ENCODE data around the gene SH3GL2. TPM values are rescaled to one million over a fixed set of nuclear protein-coding genes. Genes with fewer than 3 reads are reported as not detected.

SH3GL2 gene
- total RNA-seq, 2 donors from 2014 or later = 0.78 to 1.3 TPM

GRCh38 chr9:17653947-17654465 lies 75.1 kb downstream of the SH3GL2 start:
- intact Hi-C loops (cut with DNase I) = no loop called here
- TF ChIP-seq CTCF (IDR thresholded peaks at IDR 0.05) (no peak), POLR2A (IDR thresholded peaks at IDR 0.05) (no peak)
- WGBS, 2 donors = 55 to 62% methylated on average over 4 of the region's 4 CpGs
- no peak overlapping the region for H3K27ac ChIP-seq
- no peaks in the 10 kb centered on the region for H3K4me1 ChIP-seq
- ATAC-seq (no peak), DNase-seq (no peak)
- H3K27me3 ChIP-seq = no peaks in the 10 kb centered on the region
- no peaks in the 10 kb centered on the region for H3K9me3 ChIP-seq
- H3K36me3 ChIP-seq (replicated peaks in 1 of 2; ENCODE audit: insufficient read depth in 1 of 2, low read depth in 2 of 2) = no peaks in the 10 kb centered on the region
- no peak overlapping the region for H3K4me3 ChIP-seq

- no peak for ATAC-seq
- no peak overlapping the region for H3K27ac ChIP-seq
- TF ChIP-seq POLR2A (IDR thresholded peaks at IDR 0.05) (no peak), CTCF (IDR thresholded peaks at IDR 0.05) (no peak)
- H3K27me3 ChIP-seq = no peaks in the 10 kb centered on the region
- no peak for DNase-seq
- H3K9me3 ChIP-seq = no peaks in the 10 kb centered on the region
- 42 to 54% methylated on average over 1 of the region's 1 CpG for WGBS, 2 donors
- H3K4me3 ChIP-seq = no peak overlapping the region
- no peaks in the 10 kb centered on the region for H3K4me1 ChIP-seq
- H3K36me3 ChIP-seq (replicated peaks in 1 of 2; ENCODE audit: insufficient read depth in 1 of 2, low read depth in 2 of 2) = no peaks in the 10 kb centered on the region
- intact Hi-C loops (cut with DNase I) = no loop called here
These were observed 78.0 kb downstream of the SH3GL2 start for GRCh38 chr9:17656889-17657288.

- no peaks in the 10 kb centered on the region for H3K9me3 ChIP-seq
- TF ChIP-seq CTCF (IDR thresholded peaks at IDR 0.05) = no peak
- H3K4me1 ChIP-seq = no peaks in the 10 kb centered on the region
- no peak overlapping the region for H3K27ac ChIP-seq
- ATAC-seq = no peak
- no peak overlapping the region for H3K4me3 ChIP-seq
- DNase-seq = no peak
- no peaks in the 10 kb centered on the region for H3K36me3 ChIP-seq (replicated peaks in 1 of 2; ENCODE audit: insufficient read depth in 1 of 2, low read depth in 2 of 2)
- WGBS, 2 donors = 34% methylated on average over 2 of the region's 2 CpGs
- H3K27me3 ChIP-seq = no peaks in the 10 kb centered on the region
- intact Hi-C loops (cut with DNase I) = no loop called here
These were observed 79.4 kb downstream of the SH3GL2 start for GRCh38 chr9:17658237-17658636.

- WGBS, 2 donors = 79 to 86% methylated on average over 3 of the region's 3 CpGs
- DNase-seq = no peak
- H3K27ac ChIP-seq = no peak overlapping the region
These were observed 81.3 kb downstream of the SH3GL2 start for GRCh38 chr9:17660158-17660557.

More at GRCh38 chr9:17660158-17660557, 81.3 kb downstream of the SH3GL2 start:
- Histone ChIP-seq H3K9me3 (no peaks in the 10 kb centered on the region), H3K4me3 (no peak overlapping the region), H3K27me3 (no peaks in the 10 kb centered on the region), H3K4me1 (no peaks in the 10 kb centered on the region), H3K36me3 (replicated peaks in 1 of 2; ENCODE audit: insufficient read depth in 1 of 2, low read depth in 2 of 2) (no peaks in the 10 kb centered on the region)
- no peak for ATAC-seq
- TF ChIP-seq POLR2A (IDR thresholded peaks at IDR 0.05) = no peak
- TF ChIP-seq CTCF (IDR thresholded peaks at IDR 0.05) = no peak
- intact Hi-C loops (cut with DNase I) = no loop called here
